Activated CD4-positive, alpha-beta T cell treated with anti-CD3 and anti-CD28 coated beads for 48 hours (primary cell): ENCODE results near the gene AFTPH.

Source experiments
- DNase-seq: peaks from one replicate; pipeline ENCODE4 v3.0.0-alpha.2; 2020

AFTPH gene

DNA sequence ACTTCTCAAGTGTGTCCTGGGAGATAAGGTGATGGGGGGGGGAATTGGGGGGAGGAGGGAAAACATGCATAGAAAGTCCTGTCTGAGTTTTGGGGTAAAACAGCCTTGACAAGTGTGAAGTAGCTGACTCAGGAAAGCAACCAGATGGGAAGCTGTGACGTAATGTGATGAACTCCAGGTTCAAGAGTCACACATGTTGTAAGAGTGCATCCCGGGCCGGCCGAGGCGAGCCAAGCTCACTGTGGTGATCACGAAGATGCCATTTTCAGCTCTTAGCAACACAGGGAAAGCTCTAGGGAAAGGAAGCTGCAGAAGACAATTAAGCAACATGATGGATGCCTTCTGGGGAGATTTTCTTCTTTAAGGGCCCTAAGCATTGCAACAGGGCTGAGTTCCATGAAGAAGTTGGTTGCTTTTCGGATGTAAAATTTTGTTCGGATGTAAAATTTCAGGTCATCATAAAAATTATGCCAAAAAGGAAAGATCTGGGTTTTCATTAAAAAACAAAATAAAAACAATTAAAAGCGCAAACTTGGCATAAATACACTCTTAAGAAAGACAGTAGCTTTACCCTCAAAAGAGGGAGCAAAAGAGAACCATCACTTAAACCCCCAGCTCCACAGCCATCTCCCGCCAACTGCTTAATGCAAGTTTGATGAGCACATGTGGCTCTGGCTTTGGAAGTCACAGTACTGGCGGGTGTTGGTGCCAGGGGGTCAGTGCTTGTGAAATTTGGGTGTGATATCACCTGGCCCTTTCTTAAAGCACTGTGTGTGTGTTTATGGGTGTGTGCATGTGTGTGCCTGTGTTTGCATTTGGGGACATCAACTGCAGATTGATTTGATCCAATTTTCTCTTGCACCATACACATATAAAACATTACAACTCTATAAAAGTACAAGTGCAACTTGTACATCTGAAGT, 110.5 kb downstream of the AFTPH start:
- no peak for DNase-seq

DNA sequence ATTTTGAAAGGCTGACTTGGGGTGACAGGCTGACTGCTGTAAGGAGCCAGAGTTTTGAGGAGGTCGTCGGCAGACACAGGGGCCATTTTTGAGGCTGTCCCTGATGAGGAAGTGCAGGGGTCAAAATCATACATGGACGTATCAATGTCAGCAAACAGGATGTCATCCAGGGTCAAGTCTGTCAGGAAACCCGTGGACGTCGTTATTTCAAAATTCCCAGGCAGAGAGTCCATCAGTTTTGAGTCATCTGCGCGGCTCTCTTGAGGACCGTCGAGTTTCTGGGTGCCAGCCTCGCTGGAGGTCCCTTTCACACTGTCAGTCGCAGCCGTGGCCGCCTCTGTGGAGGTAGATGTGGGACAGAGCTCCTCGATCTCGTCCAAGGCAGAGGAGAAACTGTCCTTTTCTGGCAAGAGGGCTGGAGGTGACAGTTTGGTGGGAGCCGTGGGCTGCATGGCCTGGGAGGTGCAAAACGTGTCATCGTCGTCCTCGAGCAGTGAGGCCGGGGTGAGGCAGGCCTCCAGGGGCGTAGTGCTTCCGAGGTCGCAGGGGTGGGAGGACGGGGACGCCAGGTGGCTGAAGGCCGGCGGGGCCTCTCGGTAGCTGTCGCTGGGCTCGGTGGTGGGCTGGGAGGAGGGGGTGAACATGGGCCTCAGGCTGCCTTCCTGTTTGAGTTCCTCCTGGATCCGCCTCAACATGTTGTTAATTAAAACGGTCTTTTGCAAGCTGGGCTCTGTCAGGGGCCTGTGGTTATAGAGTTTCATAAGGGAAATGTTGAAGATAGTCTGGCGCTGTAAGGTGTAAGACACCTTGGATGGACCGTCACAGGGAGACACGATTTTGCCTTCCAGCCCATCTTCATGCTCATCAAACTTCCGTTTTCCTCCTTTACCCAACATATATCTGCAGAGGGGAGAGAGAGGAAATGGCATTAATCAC, 112.1 kb downstream of the AFTPH start:
- DNase-seq, result no peak

DNA sequence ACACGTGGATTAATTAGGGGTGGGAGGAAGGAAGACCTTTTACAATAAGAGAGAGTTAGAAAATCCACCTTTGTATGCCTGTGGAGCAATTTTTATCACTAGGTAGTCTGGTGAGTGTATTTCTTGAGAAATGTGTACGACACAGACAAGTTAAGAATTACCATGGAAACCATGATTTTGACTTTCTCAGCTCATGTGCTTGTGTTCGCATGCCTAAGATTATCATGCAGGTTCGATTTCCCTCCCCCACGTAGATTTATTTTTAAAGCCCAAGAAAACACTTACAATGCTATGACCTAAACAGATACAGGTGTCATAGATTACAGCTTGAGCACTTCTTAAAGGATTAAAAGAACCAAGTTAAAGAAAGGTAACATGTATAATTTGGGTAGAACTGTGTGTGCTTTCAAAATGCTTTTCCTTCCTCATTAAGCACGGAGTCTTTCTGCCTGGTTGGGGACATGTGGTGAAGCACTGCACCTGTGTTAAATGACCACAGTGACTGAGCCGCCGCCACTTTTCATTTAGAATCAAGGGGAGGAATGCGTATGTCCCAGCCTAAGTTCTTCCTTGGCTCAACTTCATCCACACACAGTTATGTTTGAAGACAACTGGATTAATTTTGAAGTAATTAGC, 113.0 kb downstream of the AFTPH start:
- no peak for DNase-seq

DNA sequence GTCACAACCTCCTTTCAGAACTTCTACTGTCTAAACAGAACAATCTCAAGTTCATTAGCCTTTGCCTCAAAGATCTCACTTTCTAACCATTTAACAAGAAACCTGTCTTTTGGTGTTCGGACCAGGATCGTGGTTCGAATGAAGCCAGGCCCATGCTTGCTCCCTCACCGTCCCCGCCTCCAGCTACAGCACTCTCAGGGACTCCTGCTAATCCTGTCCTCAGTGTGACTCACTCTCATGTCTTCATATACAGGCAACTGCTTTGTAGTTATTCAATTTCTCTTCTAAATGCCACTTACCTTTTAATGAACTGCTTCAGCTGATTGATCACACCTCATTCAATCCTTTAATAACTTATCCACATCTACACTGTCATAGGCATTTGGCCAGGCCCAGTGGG, 113.8 kb downstream of the AFTPH start:
- DNase-seq, result no peak

DNA sequence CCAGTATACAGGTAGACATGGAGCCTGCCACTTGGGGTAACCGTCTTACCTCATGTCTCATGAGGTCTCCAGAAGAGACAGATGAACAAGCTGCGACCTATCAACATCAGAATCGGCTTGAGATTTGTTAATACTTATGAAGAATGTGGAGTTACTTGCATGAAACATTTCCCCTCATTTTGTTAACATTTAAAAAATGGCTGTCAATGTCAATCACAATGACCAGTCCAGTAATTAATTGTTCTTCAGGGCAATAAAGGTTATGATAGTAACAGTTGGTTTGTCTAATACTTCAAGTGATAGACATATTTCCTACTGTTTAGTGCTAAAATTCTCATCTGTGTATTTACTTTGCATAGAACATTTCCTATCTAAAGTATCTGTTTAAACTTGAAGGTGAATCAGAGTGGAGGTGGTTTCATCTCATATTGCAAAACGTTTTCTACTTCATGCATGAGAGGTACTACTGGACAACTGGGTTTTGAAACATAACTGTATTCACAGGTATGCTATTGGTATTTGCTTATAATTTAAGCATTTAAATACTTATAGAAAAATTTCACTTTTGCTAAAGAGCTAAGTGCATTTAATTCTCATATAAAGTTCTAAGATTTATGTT, 114.5 kb downstream of the AFTPH start:
- no peak for DNase-seq

DNA sequence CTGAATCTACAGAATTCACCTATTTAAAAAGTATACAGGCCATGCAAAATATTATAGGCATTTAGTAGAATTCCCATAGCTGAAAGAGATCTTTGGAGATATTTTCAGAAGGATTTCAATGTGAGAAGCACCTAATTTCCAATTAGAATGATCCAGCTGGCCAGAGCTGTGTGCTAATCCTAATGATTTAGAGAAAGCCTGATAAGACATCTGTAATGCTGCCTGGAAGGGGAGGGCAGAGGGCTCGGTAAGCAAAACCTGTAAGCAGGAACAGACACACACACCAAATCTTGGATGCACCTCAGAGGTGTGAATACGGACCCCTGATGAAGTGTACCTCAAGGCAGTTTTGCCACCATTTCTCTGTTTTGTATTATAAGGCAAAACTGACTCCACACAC, 115.6 kb downstream of the AFTPH start:
- no peak for DNase-seq

DNA sequence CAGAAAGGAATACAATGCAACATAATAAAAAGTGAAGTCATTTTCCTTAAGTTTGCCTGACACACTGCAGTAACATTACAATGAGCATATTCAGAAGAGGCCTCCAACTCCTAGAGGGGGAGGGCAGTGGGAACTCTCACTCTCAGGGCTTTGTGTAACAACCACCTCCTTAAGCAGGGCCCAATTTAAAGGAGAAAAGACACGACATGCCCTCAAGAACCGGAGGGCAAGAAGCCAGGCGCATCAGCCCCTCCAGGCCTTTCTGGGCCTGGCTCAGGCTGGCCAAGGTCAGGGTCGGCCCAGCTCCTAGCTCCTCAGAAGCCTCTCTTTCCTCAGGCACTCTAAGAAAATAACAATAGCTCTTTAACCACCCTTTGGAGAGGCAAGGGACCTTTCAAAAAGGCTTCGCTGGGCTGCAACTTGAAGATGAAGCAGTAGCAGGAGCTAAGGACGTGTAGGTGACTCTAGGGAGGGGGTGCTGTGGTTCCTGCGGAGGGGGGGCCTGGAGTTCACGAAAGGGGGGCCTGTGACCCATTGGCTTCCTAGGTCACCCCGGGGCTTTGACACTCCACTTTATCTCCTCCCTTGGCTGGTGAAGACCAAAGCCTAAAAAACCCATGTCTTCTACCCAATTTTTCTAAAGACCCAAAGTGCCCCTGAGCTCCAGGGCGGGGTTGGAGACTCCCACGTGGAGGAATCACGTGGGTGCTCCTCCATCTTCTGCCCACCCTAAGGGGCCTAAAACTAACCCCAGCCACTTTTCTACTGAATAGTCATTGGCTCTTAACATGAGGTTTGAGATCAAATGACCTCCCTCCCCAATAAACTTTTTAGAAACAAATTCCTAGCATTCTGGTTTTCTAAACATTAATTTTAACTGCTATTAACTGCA, 116.3 kb downstream of the AFTPH start:
- no peak for DNase-seq

DNA sequence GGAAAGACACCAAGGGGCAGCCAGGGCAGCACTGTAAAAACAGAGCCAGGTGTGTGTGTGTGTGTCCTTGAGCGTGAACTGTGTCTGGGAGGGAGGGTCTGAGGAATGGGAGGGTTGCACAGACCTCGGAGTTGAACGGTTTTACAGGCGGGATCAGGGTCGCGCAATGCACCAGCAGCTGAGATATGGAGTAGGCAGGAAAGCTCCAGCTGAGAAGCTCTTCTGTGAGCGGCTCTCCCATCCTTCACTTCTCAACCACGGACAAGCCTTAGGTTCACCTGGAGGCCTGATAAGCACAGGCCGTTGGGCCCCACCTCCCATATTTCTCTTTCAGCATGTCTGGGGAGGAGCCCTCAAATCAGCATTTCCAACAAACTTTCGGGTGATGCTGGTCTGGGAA, 117.5 kb downstream of the AFTPH start:
- DNase-seq, result no peak
